Measurements from ENCODE around the gene WIPF3. TPM values are rescaled to one million over a fixed set of nuclear protein-coding genes. Genes with fewer than 3 reads are reported as not detected.

Gene WIPF3
- total RNA-seq, 1 experiment from 2014 or later = 11.6 TPM

DNA sequence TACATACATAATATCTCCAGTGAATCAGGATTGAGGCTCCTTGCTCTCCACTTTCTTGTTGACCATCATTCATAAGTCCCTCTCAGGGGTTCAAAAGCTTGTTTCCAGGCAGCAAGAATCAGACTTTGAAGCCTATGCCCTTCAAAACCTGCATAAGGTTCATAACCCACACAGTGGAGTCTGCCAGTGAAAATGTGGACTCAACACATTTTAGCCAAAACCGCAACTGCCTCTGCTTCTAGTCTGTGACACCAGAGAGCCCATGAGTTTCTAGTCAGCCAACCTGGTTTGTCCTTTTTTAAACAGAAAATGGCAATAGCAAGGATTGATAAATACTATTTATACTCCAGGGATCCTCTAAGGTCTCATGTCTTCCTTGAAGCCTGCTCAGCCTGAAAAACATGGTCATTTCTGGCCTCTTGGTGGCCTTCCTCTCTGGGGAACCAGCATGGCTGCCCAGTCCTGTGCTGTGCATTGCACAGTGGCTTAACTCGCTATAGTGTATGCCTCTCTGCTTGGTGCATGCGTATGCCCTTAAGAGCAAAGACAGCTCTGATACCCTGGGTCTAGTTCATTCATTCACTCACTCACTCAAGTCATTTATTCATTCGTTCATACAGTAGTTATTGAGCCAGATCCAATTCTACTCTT, 67.5 kb downstream of the WIPF3 start:
- TF ChIP-seq, protein P1, sequence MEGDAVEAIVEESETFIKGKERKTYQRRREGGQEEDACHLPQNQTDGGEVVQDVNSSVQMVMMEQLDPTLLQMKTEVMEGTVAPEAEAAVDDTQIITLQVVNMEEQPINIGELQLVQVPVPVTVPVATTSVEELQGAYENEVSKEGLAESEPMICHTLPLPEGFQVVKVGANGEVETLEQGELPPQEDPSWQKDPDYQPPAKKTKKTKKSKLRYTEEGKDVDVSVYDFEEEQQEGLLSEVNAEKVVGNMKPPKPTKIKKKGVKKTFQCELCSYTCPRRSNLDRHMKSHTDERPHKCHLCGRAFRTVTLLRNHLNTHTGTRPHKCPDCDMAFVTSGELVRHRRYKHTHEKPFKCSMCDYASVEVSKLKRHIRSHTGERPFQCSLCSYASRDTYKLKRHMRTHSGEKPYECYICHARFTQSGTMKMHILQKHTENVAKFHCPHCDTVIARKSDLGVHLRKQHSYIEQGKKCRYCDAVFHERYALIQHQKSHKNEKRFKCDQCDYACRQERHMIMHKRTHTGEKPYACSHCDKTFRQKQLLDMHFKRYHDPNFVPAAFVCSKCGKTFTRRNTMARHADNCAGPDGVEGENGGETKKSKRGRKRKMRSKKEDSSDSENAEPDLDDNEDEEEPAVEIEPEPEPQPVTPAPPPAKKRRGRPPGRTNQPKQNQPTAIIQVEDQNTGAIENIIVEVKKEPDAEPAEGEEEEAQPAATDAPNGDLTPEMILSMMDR (conservative IDR thresholded peaks at IDR 0.05) = no peak
- no peak overlapping the region for H4K5ac ChIP-seq (ENCODE audit: insufficient read length, low read depth, low read length)
- H2BK15ac ChIP-seq (ENCODE audit: low read depth, low read length) = no peak overlapping the region
- H4K8ac ChIP-seq (replicated peaks; ENCODE audit: insufficient read length, low read depth, low read length) = no peak overlapping the region
- H3K27ac ChIP-seq (ENCODE audit: insufficient read length, low read depth, low read length) = no peak overlapping the region
- H2AK5ac ChIP-seq (ENCODE audit: insufficient read length, low read length) = no peak overlapping the region
- H3K9me3 Mint-ChIP-seq = no peaks in the 10 kb centered on the region
- no peaks in the 10 kb centered on the region for H3K9me3 ChIP-seq (ENCODE audit: control insufficient read depth, low read depth, low read length)
- H3K4me1 ChIP-seq (ENCODE audit: insufficient read depth, low read length) = no peaks in the 10 kb centered on the region
- no peaks in the 10 kb centered on the region; the same call in 1 of the 2 replicates for H3K27me3 Mint-ChIP-seq (ENCODE audit: low read depth)
- H2BK5ac ChIP-seq (ENCODE audit: insufficient read length, low read length) = no peak overlapping the region
- H3K27me3 ChIP-seq (ENCODE audit: insufficient read depth, low read length) = no peaks in the 10 kb centered on the region
- DNase-seq = no peak
- no peak overlapping the region for H2BK20ac ChIP-seq (ENCODE audit: low read depth, low read length, poor library complexity, severe bottlenecking)
- no peak overlapping the region for H3K4me3 Mint-ChIP-seq
- no peak overlapping the region for H3K14ac ChIP-seq (ENCODE audit: insufficient read depth, low read length)
- H3K9ac ChIP-seq (ENCODE audit: extremely low read depth, insufficient read length, low read length) = no peak overlapping the region
- H3K18ac ChIP-seq (ENCODE audit: insufficient read length, low read depth, low read length) = no peak overlapping the region
- H3T11ph ChIP-seq (ENCODE audit: low read length) = no peak overlapping the region
- no peaks in the 10 kb centered on the region for H3K36me3 Mint-ChIP-seq (ENCODE audit: insufficient read depth in 1 of 3, low read depth in 3 of 3)
- H3K79me2 ChIP-seq (ENCODE audit: insufficient read depth, low read length) = no peaks in the 10 kb centered on the region
- no peak overlapping the region for H3K4me2 ChIP-seq (ENCODE audit: insufficient read depth, insufficient read length, low read length)
- H3K56ac ChIP-seq (ENCODE audit: insufficient read length, low read depth, low read length) = no peak overlapping the region
- no peak overlapping the region for H3K4ac ChIP-seq (ENCODE audit: low read depth, low read length)
- H4K20me1 ChIP-seq (ENCODE audit: control insufficient read depth, insufficient read depth, insufficient read length) = no peaks in the 10 kb centered on the region
- H3K23me2 ChIP-seq (ENCODE audit: insufficient read length, low read depth, low read length, poor library complexity, severe bottlenecking) = no peaks in the 10 kb centered on the region
- H3K23ac ChIP-seq (ENCODE audit: insufficient read length, low read depth, low read length) = no peak overlapping the region
- H2AFZ ChIP-seq (ENCODE audit: low read length) = no peak overlapping the region
- H3K27ac Mint-ChIP-seq = no peak overlapping the region
- H2BK12ac ChIP-seq (ENCODE audit: insufficient read length, low read depth, low read length) = no peak overlapping the region
- H3K4me1 Mint-ChIP-seq = no peaks in the 10 kb centered on the region
- H3K79me1 ChIP-seq (ENCODE audit: insufficient read depth, low read depth, low read length, poor library complexity, severe bottlenecking) = no peaks in the 10 kb centered on the region
- no peak overlapping the region for H4K91ac ChIP-seq (ENCODE audit: insufficient read length, low read depth, low read length)
- WGBS (ENCODE audit: extremely low coverage, insufficient read length, low lambda C conversion rate) = no CpG with 5 or more reads among the region's 4 CpGs
- no peak overlapping the region for H2BK120ac ChIP-seq (ENCODE audit: low read depth, low read length, poor library complexity, severe bottlenecking)

Data from H9 (cell line).